ENCODE measurements around the gene UNC45A.
A peak's percentile ranks its signal among the peaks of the same experiment; 100 is the strongest.

UNC45A gene

GRCh38 chr15:90960298-90961091, 25.4 kb downstream of the UNC45A start:
- no peak for DNase-seq (ENCODE audit: low read depth in 2 of 3, low spot score in 1 of 3)

- no peak for DNase-seq (ENCODE audit: low read depth in 2 of 3, low spot score in 1 of 3)
Observed at GRCh38 chr15:90962021-90962420, 26.9 kb downstream of the UNC45A start.

- DNase-seq (ENCODE audit: low read depth in 2 of 3, low spot score in 1 of 3), result no peak
Observed at GRCh38 chr15:90966262-90966661, 31.2 kb downstream of the UNC45A start.

GRCh38 chr15:90967206-90967605, 32.1 kb downstream of the UNC45A start:
- DNase-seq (ENCODE audit: low read depth in 2 of 3, low spot score in 1 of 3), result no peak

DNA sequence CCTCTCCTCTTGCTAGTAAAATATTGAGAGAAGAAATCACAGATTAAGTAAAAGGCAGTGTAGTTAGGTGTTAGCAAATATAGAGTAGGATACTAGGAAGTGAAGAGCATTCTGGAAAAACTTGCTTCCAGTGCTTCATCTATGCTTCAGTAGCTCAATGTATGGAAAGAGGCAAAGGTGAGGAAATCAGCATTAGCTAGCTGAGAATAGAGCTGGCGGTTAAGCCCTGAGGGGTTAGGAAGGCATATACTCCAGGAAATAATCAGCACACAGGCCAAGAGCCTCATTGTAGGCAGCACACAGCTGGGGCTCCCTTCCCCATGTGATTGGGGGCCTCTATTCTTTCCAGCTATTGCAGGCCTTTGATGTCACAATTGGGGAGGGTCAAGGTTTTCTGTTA, 33.3 kb downstream of the UNC45A start:
- no peak for DNase-seq (ENCODE audit: low read depth in 2 of 3, low spot score in 1 of 3)

DNA sequence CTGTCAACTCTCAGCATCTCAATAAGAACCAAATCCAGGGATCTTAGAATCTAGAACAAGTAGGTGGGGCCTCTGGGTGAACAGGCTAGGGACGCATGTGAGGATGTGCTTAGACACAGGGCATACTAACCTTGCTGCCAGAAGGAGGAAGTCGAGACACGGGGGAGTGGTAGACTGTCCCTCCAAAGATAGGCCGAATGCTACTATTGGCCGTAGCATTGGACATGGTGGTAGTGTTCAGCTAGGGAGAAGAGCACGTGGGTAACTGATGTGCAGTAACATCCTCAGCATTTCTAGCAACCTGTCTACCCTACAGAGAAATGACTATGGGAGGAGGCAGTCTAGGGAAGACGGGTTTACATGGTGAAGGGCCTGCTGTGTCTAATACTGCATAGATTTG, 35.2 kb downstream of the UNC45A start:
- DNase-seq (ENCODE audit: low read depth in 2 of 3, low spot score in 1 of 3), result no peak

GRCh38 chr15:90972133-90972532, 37.0 kb downstream of the UNC45A start:
- no peak for DNase-seq (ENCODE audit: low read depth in 2 of 3, low spot score in 1 of 3)

GRCh38 chr15:90974216-90974615, 39.1 kb downstream of the UNC45A start:
- no peak for DNase-seq (ENCODE audit: low read depth in 2 of 3, low spot score in 1 of 3)

GRCh38 chr15:90979582-90979981, 44.5 kb downstream of the UNC45A start:
- no peak for DNase-seq (ENCODE audit: low read depth in 2 of 3, low spot score in 1 of 3)

DNA sequence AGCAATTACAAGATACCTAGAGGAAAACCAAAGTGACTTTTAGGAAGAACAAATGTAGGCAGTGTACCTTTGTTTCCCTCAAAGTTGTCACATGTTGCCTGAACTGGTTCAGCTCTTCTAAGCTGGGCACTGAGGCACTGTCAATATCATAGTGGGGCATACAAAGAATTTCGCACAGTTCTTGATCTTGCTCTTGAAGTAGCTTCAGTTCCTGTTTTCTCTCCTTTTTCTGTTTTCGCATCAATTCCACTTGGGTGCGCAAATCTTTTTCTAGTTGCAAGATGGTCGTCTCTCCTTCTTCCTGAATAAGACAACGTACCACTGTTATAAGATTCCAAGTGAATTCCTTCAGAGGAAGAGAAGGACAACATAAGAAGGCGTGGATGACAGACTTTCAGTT, 46.6 kb downstream of the UNC45A start:
- DNase-seq (ENCODE audit: low read depth in 2 of 3, low spot score in 1 of 3), result no peak

DNA sequence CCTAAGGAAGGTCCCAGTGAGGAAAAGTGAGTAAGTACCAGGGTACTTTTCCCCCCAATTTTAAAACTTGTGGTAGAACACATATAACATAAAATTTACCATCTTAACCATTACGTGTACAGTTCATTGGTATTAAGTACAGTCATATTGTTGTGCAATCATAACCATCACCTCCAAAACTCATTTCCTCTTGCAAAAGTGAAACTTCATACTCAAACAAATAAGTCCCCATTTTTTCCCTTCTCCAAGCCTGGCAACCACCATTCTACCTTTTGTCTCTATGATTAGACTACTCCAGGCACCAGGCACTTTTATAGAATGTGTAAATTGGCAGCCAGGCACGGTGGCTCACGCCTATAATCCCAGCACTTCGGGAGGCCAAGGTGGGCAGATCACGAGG, 47.0 kb downstream of the UNC45A start:
- no peak for DNase-seq (ENCODE audit: low read depth in 2 of 3, low spot score in 1 of 3)

DNA sequence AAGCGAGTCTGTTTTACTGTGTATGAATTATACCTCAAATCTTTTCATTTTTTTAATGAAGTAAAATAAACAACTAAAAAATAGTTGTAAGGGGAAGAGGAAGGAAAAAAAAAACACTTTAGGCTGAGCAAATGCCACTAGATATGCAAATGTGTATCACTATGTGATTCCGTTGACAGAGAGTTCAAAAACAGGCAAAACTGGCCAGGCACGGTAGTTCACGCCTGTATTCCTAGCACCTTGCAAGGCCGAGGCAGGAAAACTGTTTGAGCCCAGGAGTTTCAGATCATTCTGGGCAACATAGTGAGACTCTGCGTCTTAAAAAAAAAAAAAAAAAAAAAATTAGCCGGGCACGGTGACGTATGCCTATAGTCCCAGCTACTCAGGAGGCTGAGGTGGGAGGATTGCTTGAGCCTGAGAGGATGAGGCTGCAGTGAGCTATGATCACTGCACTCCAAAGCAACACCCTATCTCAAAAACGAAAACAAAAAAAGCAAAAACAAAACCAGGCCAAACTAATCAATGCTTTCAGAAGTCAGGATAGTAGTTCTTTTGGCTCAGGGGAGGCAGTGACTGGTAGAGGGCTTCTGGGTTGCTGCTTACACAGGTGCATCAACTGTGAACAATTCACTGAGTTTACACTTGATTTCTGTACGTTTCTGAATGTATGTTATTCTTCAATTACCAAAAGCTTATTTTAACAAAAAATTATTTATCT, 51.9 kb downstream of the UNC45A start:
- DNase-seq (ENCODE audit: low read depth in 2 of 3, low spot score in 1 of 3), result no peak

DNA sequence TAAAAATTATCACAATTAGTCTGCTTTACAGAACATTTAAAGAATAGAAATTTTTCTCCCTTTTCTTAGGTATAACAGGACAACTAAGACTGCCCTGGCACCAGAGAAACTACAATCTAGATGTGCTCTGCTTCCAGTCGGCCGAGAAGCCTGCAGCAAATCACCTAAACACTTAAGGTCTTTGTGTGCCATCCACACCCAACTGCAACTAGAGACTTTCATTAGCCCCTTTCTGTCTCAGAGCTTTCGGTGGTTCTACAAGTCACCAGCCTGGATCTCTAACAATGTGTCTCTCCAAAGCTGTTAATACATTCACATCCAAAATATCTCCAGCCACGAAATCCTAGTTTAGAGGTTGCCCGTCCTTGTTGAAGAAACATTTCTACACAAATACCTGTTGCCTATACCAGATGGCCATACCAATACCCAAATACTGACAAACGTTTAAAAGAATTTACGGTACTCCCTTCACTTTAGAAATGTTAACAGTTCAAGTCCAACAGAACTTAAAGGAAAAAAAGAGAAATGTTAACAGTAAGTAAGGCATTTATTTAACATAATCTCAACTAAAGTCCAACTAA, 52.6 kb downstream of the UNC45A start:
- no peak for DNase-seq (ENCODE audit: low read depth in 2 of 3, low spot score in 1 of 3)

DNA sequence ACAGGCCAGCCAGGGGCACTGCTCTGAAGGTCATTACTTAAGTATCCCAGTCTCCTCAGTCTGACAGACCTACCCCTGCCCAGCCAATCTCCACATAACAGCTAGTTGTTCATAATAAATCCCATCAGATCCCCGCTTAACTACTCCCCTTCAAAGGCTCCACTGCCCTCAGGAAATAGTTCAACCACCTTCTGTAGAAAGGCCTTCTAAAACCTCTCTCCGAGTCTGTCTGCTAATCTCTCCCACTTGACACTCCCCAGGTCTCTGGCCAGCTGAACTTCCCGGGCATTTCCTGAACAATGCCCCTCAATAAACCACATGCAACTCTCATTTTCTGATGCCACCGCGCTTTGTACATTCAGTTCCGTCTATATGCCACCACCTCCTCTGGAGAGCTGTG, 53.2 kb downstream of the UNC45A start:
- DNase-seq (ENCODE audit: low read depth in 2 of 3, low spot score in 1 of 3), result no peak

GRCh38 chr15:90989040-90989768, 54.1 kb downstream of the UNC45A start:
- DNase-seq (ENCODE audit: low read depth in 2 of 3, low spot score in 1 of 3), result no peak

DNA sequence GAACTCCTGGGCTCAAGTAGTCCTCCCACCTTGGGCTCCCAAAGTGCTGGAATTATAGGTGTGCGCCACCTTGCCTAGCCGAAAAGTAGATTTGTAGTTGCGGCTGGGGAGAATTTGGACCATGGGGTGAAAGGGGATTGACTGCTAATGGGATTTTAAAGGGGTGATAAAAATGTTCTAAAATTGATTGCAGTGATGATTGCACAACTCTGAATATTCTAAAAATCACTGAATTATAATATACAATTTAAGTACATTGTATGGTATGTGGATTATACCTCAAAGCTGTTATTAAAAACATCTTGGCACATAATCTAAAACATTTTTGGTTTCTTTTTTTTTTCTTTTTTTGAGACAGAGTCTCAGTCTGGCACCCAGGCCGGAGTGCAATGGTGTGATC, 55.4 kb downstream of the UNC45A start:
- no peak for DNase-seq (ENCODE audit: low read depth in 2 of 3, low spot score in 1 of 3)

GRCh38 chr15:90991587-90992285, 56.7 kb downstream of the UNC45A start:
- no peak for DNase-seq (ENCODE audit: low read depth in 2 of 3, low spot score in 1 of 3)

DNA sequence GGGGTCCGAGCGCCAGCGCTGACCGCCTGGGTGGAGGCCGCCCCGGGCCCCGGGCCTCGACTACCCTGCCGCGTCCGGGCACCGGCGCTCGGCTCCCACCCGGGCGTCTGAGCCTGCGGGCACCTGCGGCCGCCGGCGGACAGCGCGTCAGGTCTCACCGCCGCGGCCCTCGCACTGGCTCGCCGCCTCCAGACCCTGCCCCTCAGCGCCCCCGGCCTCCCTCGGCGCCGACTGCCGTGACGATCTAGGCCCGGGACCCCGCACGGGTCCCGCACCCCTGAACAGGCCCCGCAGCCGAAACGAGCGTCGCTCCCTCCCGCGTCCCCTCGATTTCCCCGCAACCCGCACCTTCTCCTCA, 59.0 kb downstream of the UNC45A start:
- DNase-seq (ENCODE audit: low read depth in 2 of 3, low spot score in 1 of 3), result no peak

DNA sequence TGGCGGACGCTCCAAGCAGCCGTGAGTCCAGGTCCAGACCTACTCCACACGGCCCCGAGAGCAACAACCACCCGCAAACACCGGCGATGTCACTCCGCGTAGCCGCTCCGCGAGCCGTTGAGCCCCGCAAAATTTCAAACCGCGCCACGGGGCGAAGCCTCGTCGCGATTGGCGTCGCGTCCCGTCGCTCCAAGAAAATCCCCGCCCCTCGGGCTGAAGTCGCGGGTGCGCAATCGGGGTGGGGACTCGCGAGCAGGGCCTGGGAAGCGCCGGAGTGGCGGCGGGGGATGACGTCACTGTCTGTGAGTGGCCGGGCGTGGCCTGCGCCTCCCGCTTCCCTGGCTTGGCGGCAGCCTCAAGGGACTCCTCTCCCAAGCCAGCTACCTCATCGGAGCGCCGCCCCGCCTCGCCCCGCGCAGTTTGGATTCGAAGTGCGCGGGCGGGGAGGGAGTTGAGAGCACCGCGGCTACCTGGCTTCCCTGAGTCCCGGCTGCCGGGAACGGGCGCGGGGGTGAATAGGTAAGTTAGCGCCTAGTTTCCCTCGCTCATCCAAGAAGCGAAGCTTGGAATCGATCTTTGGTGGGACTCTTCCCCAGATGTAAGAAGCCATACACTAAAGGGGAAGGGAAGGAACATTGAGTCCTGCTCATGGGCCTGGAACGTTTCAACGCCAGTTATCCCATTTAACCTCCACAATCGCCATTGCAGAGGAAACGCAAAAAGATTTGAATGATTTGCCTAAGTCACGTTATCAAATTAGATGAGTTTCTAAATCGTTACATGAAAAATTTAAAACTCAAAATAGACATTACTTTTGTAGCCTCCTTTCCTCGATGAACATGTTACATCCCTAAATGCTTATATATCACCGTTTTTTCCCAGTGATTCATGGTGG, 59.6 kb downstream of the UNC45A start, which contains the start of gene PRC1:
Gene PRC1, minus strand, starts transcription at position 119 of the 895 bp plus-strand sequence. Its CDS starts 118 bp downstream, at position 1.
- peak; percentile 98 to 99 (median 99) for DNase-seq (ENCODE audit: low read depth in 2 of 3, low spot score in 1 of 3)

DNA sequence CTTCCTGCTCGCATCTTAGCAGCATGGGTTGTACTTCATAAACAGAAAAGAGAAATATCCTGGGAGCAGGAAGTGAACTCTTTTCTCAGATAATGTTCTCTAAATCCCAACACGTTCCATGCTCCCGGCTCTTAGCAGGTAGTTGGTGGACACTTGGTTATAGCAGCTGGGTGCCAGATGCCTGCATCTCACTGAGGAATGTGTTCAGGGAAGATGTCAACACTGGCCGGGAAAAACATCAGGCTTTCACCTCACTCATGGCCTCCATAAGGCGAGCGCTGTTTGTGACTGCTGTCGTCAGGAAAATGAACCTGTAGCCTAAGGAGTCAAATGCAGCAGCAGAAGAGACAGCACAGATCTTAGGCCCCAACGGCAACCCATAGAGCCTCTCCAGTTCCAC, 63.7 kb downstream of the UNC45A start:
- no peak for DNase-seq (ENCODE audit: low read depth in 2 of 3, low spot score in 1 of 3)
